Hepatocyte (in vitro differentiated cells): ENCODE results near the gene FBXO41. TPM values are rescaled to one million over a fixed set of nuclear protein-coding genes. Genes with fewer than 3 reads are reported as not detected.

Source experiments
- DNase-seq: peaks from one replicate; pipeline ENCODE4 v3.0.0-alpha.2; 2016; ENCODE audit warnings: low spot score
- H2AFZ ChIP-seq: fragments of 200-600 bp; sonication (generic); 2 replicates; pipeline ENCODE4 v1.6.0; 2016; ENCODE audit warnings: antibody characterized with exemption, mild to moderate bottlenecking
- H3K27ac ChIP-seq: fragments of 200-600 bp; sonication (generic); 2 replicates; pipeline ENCODE4 v1.5.1; 2016; ENCODE audit warnings: mild to moderate bottlenecking
- H3K27me3 ChIP-seq: fragments of 200-600 bp; sonication (generic); 2 replicates; pipeline ENCODE4 v1.6.1; 2016
- H3K36me3 ChIP-seq: fragments of 200-600 bp; sonication (generic); replicated peaks from 2 replicates; pipeline ENCODE4 v1.5.1; 2016; ENCODE audit warnings: low read depth; ENCODE audit not compliant: insufficient read depth
- H3K4me1 ChIP-seq: fragments of 200-600 bp; sonication (generic); 2 replicates; pipeline ENCODE4 v1.5.1; 2016; ENCODE audit warnings: mild to moderate bottlenecking, moderate library complexity; ENCODE audit not compliant: insufficient read depth
- H3K4me2 ChIP-seq: fragments of 200-600 bp; sonication (generic); 2 replicates; pipeline ENCODE4 v1.6.0; 2016
- H3K4me3 ChIP-seq: fragments of 200-600 bp; sonication (generic); 2 replicates; pipeline ENCODE4 v1.5.1; 2016; ENCODE audit warnings: mild to moderate bottlenecking
- H3K79me2 ChIP-seq: fragments of 200-600 bp; sonication (generic); 2 replicates; pipeline ENCODE4 v1.6.0; 2017; ENCODE audit warnings: mild to moderate bottlenecking
- H3K9me2 ChIP-seq: fragments of 200-600 bp; sonication (generic); replicated peaks from 2 replicates; pipeline ENCODE4 v1.6.0; 2017; ENCODE audit warnings: mild to moderate bottlenecking; ENCODE audit not compliant: insufficient read depth
- H3K9me3 ChIP-seq: fragments of 200-600 bp; sonication (generic); 2 replicates; pipeline ENCODE4 v1.5.1; 2016; ENCODE audit warnings: low read depth, mild to moderate bottlenecking
- H4K20me1 ChIP-seq: fragments of 200-600 bp; sonication (generic); 2 replicates; pipeline ENCODE4 v1.6.0; 2016; ENCODE audit warnings: mild to moderate bottlenecking; ENCODE audit not compliant: insufficient read depth, poor library complexity, severe bottlenecking
- CTCF ChIP-seq: fragments of 200-600 bp; sonication (generic); IDR thresholded peaks from 2 replicates; pipeline ENCODE4 v1.5.1; 2016; ENCODE audit warnings: antibody characterized with exemption, mild to moderate bottlenecking; ENCODE audit not compliant: poor library complexity
- EZH2 ChIP-seq: fragments of 200-600 bp; sonication (generic); IDR thresholded peaks from 2 replicates; pipeline ENCODE4 v1.6.1; 2016; ENCODE audit warnings: antibody characterized with exemption, mild to moderate bottlenecking, borderline replicate concordance
- EZH2phosphoT487 ChIP-seq: fragments of 200-600 bp; sonication (generic); IDR thresholded peaks from one replicate; pipeline ENCODE4 v1.6.1; 2018; ENCODE audit warnings: antibody characterized with exemption, mild to moderate bottlenecking, low read depth, moderate library complexity; ENCODE audit not compliant: unreplicated experiment, severe bottlenecking
- WGBS: methylation state at CpG from one replicate; pipeline ENCODE4 v1.1.6; 2016; ENCODE audit warnings: low lambda C conversion rate; ENCODE audit errors: missing lambda C conversion rate; 5-methylcytosine and 5-hydroxymethylcytosine counted together
- polyA plus RNA-seq: library from polyadenylated mRNA; unstranded; fragments of >200 nt; fragmentation: Nextera tagmentation; extraction: Ambion mirVana; gene quantifications from 2 replicates; pipeline ENCODE4 v1.2.1, GENCODE V29; 2016
- total RNA-seq: library from RNA; depleted of rRNA; stranded (reverse); fragments of >200 nt; gene quantifications from 2 replicates; pipeline ENCODE4 v1.2.3, GENCODE V29; 2014

FBXO41 gene
- total and polyA plus RNA-seq, 2 experiments from 2014 or later = 1.2 to 2.1 TPM

GRCh38 chr2:73210696-73211095 lies 73.6 kb downstream of the FBXO41 start:
- Histone ChIP-seq H3K36me3 (no peaks in the 10 kb centered on the region), H3K27me3 (peaks cover 3% of the 10 kb centered on the region), H4K20me1 (no peaks in the 10 kb centered on the region), H3K79me2 (peaks cover 11% of the 10 kb centered on the region), H3K4me2 (no peak overlapping the region), H3K4me3 (no peak overlapping the region), H3K9me3 (no peaks in the 10 kb centered on the region), H3K4me1 (peaks cover 11% of the 10 kb centered on the region), H3K27ac (no peak overlapping the region), H3K9me2 (no peaks in the 10 kb centered on the region), H2AFZ (no peak overlapping the region)
- WGBS = 92% methylated on average over 6 of the region's 6 CpGs
- TF ChIP-seq EZH2phosphoT487 (no peak), EZH2 (no peak), CTCF (no peak)
- DNase-seq = no peak

- 58% methylated on average over 4 of the region's 4 CpGs for WGBS
- Histone ChIP-seq H3K4me3 (no peak overlapping the region), H3K27ac (no peak overlapping the region), H3K9me2 (no peaks in the 10 kb centered on the region), H3K79me2 (peaks cover 4% of the 10 kb centered on the region), H3K4me2 (no peak overlapping the region), H3K36me3 (no peaks in the 10 kb centered on the region), H3K9me3 (no peaks in the 10 kb centered on the region), H4K20me1 (no peaks in the 10 kb centered on the region), H3K27me3 (peaks cover 8% of the 10 kb centered on the region), H2AFZ (no peak overlapping the region), H3K4me1 (peaks cover 9% of the 10 kb centered on the region)
- no peak for TF ChIP-seq EZH2phosphoT487
- no peak for TF ChIP-seq CTCF
- no peak for TF ChIP-seq EZH2
- DNase-seq = no peak
Observed at GRCh38 chr2:73210019-73210418, 74.3 kb downstream of the FBXO41 start.

DNA sequence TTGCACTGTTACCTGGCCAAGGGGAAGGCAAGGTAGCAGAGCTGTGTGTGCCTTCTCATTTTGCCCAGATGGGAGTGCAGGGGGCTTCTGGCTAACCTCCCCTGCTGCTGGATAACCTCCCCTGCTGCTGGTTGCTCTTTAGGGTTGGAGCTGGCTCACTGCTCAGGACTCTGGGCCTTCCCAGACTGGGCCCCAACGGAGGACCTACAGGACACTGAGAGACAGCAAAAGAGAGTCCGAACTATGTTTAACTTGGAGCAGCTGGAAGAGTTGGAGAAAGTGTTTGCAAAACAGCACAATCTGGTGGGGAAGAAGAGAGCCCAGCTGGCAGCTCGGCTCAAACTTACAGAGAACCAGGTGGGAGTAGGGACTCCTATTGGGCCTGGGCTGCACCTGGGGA lies 76.0 kb downstream of the FBXO41 start:
- H2AFZ ChIP-seq = no peak overlapping the region

More for the DNA sequence above, 76.0 kb downstream of the FBXO41 start:
- H4K20me1 ChIP-seq = no peaks in the 10 kb centered on the region
- no peaks in the 10 kb centered on the region for H3K9me2 ChIP-seq
- no peaks in the 10 kb centered on the region for H3K79me2 ChIP-seq
- H3K4me1 ChIP-seq = peaks cover 4% of the 10 kb centered on the region
- H3K27ac ChIP-seq = no peak overlapping the region
- WGBS = 78% methylated on average over 3 of the region's 3 CpGs
- no peak for DNase-seq
- no peak overlapping the region for H3K4me3 ChIP-seq
- TF ChIP-seq CTCF (no peak), EZH2 (no peak), EZH2phosphoT487 (no peak)
- no peaks in the 10 kb centered on the region for H3K9me3 ChIP-seq
- H3K27me3 ChIP-seq = peaks cover 22% of the 10 kb centered on the region
- no peaks in the 10 kb centered on the region for H3K36me3 ChIP-seq
- H3K4me2 ChIP-seq = no peak overlapping the region
